HUDEP-2 (cell line): ENCODE measurements around the gene LEFTY2.
A peak's percentile ranks its signal among the peaks of the same experiment; 100 is the strongest.
"Not testable (repeated sequence)": the region's sequence is repeated elsewhere in the genome, so short reads cannot be mapped to it uniquely, and the experiment has no call there.

Source experiments
- DNase-seq, 76 experiments: peaks; one replicate each; lab custom pipeline; 2025; ENCODE audit not compliant: unreplicated experiment in 76 of 76; lab: John Stamatoyannopoulos, UW

The LEFTY2 gene

GRCh38 chr1:225954753-225955152, 13.7 kb upstream of the LEFTY2 start:
- DNase-seq = no peak

DNA sequence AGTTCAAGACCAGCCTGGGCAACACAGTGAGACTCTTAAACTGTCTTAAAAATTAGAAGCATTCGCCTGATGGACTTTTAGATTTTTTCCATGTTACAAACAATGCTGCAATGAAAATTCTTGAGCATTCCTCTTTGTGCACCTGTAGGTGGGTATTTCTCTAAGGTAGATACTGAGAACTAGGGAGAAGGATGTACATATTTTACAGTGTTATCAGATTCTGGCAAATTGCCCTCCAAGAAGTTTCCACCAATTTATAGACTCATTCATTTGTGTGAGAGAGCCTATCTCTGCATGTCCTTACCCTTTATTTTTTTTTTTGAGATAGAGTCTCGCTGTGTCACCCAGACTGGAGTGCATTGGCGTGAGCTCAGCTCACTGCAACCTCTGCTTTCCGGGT, 12.3 kb upstream of the LEFTY2 start:
- no peak for DNase-seq

DNA sequence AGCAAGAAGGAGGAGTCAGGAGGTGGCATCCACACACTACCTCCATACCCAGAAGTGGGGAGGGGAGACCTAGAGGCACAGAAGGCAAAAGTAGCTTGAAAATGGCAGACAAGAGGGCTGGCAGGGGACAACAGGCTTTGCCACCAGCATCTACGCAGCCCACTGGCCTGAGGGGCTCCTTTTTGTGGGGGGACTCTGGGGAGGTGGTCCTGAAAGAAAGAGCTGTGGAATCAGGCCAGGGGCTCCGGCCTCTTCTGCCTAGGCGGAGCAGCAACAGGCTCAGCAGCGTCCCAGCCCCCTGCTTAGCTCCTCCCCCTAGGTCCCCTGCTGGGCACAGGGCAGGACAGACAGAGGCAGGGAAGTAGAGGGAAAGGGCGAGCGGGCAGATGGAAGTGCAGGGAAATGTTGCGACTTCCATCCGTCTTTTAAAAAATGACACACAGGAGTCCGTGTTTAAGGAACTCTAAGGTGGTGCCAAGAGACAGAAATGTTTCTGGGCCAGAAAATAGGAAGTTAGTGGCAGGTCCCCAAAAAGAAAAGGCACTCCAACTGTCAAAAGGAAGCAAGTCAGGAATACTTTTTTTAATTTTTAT, 10.0 kb upstream of the LEFTY2 start:
- DNase-seq = no peak

DNA sequence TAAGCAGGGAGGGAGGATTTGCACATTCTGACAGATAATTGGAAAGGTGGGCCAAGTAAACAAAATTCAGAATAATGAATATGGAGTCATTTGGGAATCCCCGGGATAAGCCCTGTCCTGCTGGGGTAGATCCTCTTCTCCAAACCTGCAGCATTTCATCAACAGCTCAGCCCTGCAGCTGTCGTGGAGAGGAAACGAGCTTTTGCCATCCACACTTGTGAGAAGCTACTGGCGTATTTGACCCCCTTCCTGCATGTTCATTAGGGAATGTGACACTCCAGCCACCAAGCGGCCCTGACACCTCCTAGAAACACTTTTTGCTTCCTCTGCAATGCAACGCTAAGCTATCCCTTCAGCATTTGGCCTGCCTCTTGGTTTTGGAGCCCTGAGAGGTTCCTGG, 8.0 kb upstream of the LEFTY2 start:
- no peak for DNase-seq

GRCh38 chr1:225946803-225947202, 5.8 kb upstream of the LEFTY2 start:
- DNase-seq = no peak

- no peak for DNase-seq
Measured at GRCh38 chr1:225946082-225946620, 5.1 kb upstream of the LEFTY2 start.

DNA sequence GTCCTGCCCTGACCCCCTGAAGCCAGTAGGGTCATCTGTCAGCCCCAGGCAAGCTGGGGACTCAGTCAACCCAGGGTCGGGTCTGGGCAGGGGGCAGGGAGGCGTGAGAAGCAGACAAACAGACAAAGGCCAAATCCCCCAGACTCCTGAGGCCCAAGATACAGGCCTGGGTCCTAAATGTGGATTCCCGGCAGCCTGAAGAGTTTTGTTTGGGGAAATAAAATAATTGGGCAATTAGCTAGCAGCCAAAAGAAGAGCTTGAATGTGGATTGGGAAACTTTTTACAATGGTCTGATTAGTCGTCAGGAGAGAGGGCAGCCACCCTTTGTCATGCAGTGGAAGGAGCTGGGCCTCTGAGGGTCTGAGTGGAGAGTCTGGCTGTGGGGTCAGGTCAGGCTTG, 4.5 kb upstream of the LEFTY2 start:
- no peak for DNase-seq

DNA sequence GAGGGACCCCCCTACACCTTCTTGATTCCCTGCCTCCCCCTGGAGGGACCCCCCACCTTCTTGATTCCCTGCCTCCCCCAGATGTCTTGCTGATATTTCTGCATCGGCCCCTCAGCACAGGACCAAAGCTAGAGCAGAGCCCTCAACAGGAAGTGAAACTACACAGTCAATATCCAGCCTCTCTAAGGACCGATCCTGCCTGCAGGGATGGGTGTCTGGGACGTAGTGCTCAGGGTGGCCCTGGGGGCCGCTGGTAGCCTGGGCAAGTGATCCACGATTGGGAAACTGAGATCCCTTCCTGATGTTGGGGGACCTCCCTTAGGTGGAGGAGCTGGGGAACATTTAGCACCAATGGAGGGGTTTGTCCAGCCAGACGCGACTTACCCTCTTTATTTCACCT, 3.9 kb upstream of the LEFTY2 start:
- DNase-seq = no peak

GRCh38 chr1:225944387-225944786, 3.4 kb upstream of the LEFTY2 start:
- DNase-seq = no peak

DNA sequence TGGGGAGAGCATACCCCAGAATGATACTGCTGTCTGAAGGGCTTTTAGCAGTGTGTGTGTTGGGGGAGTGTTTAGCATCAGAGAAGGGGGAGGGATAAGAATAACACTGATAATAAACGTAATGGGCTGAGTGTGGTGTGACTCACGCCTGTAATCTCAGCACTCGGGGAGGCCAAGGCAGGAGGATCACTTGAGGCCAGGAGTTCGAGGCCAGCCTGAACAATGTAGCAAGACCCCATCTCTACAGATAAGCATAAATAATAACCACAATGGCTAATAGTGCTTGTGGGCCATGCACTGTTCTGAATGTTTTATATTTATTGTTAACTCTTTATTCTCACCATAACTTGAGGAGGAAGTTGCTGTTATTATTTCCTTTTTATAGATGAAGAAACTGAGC, 2.6 kb upstream of the LEFTY2 start:
- DNase-seq = no peak

DNA sequence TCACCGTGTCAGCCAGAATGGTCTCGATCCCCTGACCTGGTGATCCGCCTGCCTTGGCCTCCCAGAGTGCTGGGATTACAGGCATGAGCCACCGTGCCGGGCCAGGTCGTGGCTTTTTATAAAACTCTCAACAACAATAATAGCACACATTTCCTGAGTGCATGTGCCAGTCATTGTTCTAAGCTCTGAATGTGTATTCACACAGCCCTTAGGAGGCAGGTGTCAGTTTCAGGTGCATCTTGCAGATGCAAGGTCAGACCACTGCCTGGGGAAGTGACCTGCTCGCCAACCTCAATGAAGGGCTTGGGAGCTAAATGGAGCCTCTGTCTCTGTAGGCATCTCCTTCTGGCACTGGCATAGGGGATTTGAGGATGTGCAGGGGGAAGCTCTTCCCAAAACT, 1.6 kb upstream of the LEFTY2 start:
- no peak for DNase-seq

DNA sequence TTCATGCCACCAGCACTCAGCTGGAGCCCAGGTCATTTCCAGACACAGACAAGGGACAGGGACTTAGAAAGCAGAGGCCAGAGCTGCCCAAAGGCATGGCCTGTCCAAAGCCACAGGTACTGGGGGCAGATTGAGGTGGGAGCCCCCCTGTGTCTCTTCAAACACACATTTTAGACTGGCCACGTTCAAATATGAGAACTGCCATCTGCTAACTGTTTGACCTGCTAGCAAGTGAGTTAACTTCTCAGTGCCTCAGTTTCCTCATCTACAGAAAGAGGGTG, 862 bp upstream of the LEFTY2 start:
- DNase-seq = no peak

DNA sequence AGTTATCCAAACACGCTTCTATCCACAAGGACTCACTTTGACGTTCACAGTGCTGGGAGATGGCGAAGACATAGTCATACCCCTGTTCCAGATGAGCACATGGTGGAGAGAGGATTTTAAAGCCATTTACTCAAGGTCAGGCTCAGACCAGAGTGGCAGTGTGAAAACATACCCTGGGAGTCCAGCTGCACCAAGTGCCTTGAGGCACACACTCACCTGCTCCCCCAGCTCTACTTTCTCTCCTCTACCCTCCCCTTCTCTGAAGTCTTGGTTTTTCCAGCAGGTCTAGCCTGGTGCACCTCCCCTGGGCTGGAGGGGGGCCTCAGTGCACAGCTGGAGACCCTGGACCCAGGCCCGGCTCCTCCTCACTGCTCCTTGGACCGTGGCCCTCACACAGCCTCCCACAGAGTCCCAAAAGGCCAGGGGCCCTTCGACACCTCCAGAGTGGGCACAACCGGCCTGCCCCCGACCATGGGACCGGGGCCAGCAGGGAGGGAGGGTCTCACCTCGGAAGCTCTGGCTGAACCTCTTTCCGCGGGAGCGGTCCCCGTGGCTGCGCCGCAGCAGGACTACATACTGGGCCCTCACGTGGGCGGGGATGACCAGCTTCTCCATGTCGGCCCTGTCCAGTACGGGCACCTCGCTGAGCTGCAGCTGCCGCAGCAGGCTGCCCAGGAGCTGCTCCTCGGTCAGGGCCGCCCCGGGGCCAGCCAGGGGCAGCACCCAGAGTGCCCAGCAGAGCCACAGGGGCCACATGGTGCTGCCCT, 452 bp downstream of the LEFTY2 start:
- DNase-seq = no peak

GRCh38 chr1:225939939-225940310, 1.1 kb downstream of the LEFTY2 start:
- DNase-seq = not testable (repeated sequence)

DNA sequence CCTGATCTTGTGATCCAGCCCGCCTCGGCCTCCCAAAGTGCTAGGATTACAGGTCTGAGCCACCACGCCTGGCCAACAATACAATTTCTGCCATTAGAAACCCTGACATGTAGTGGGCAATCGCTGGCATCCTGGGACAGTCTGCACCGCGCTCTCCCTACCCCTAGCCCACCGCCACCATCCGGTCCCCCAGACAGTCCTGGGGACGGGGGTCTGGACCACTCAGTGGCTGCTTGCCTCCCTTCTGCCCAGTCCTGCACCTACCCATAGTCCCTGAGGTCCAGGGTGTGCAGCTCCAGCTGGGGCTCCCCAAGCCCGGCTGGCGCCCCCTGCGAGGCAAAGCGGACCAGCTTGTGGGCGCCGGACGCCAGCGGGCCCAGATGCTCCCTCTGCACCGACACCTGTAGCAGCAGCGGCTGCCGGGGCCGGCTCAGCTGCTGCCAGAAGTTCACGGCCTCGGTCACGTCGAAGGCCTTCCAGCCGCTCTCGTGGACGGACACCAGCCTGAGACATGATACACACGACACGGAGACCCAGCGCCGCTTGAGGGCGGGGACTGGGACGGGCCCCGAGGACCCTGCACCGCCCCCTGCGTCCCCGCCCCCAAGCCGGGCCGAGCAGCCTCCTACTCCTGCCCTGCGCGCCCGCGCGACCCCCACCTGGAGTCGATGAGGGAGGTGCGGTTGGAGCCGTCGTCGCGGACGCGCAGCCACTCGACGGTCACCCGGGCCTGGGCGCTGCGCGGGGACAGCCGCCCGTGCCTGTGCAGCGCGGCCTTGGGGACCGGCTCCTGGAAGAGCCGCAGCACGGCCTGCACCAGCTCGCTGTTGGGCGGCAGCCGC, 1.7 kb downstream of the LEFTY2 start:
- not testable (repeated sequence) for DNase-seq

DNA sequence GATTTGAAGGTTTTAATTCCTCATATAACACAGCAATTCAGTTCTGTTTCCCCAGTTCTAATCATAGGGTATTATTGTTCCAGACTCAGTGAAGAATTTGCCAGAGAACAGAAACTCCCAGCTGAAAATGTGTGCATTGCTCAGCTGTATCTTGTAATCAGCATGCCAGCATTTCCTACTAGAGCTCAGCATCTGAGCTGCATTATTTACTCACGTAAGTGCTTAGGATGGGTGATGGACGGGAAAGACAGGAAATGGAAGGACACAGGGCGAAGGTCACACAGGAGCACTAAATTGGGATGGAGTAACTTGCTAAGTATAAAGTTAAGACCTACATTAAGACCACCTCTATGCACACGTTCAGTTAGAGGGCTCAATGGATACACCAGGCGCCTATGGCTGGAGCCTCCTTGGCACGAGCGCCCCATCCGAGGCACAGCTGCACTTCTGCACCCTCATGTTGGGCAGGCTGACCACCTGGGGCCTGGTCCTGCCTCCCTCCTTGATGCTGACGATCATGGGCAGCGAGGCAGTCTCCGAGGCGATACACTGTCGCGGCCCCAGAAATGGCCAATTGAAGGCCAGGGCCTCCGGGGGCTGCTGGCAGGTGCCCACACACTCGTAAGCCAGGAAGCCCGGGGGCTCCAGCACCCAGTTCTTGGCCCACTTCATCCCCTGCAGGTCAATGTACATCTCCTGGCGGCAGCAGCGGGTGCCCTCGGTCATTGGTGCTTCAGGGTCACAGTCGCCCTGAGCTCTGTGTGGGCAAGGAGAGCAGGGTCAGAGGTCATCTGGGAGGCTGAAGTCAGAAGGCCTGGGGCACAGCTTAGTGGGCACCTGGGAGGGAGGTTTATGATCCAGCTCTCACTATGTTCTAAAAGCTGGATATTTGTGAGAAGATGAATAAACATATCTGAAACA, 3.7 kb downstream of the LEFTY2 start:
- DNase-seq = no peak

- no peak for DNase-seq
Measured at GRCh38 chr1:225936523-225936922, 4.5 kb downstream of the LEFTY2 start.

DNA sequence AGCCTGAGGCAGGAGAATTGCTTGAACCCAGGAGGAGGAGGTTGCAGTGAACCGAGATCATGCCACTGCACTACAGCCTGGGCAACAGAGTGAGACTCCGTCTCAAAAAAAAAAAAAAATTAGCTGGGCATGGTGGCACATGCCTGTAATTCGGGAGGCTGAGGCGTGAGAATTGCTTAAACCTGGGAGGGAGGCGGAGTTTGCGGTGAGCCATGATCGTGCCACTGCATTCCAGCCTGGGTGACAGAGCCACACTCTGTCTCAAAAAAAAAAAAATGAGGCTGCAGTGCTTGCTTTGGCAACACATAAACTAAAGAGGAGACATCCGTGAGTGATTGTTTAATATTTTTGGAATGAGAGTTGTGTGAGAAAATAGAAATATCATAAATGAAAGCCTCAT, 4.9 kb downstream of the LEFTY2 start:
- DNase-seq = not testable (repeated sequence)

GRCh38 chr1:225934711-225935110, 6.3 kb downstream of the LEFTY2 start:
- DNase-seq = no peak

- peak in 1 of 76 experiments; percentile 3 for DNase-seq
Measured at GRCh38 chr1:225933072-225933471, 7.9 kb downstream of the LEFTY2 start.
